Esophagus muscularis mucosa (tissue), 4 donors: Measurements from ENCODE around the gene DNAJC9. TPM values are rescaled to one million over a fixed set of nuclear protein-coding genes. Genes with fewer than 3 reads are reported as not detected.

Experiments
- DNase-seq: peaks from one replicate; pipeline ENCODE4 v3.0.0-alpha.2; 2017; ENCODE audit errors: extremely low spot score
- H3K27ac ChIP-seq, 4 donors: fragments of 200-600 bp; sonication (generic); replicated peaks in 1 of 4; 1 replicate in 3 of 4; 2 replicates in 1 of 4; pipeline ENCODE4 v1.5.1; 2016 to 2019; ENCODE audit warnings: mild to moderate bottlenecking in 1 of 4
- H3K27me3 ChIP-seq, 4 donors: fragments of 200-600 bp; sonication (generic); one replicate each; pipeline versions ENCODE4 v1.5.1 to v1.6.0; 2016 to 2019
- H3K36me3 ChIP-seq, 4 donors: fragments of 200-600 bp; sonication (generic); one replicate each; pipeline ENCODE4 v1.5.1; 2016 to 2019
- H3K4me1 ChIP-seq, 4 donors: fragments of 200-600 bp; sonication (generic); one replicate each; pipeline ENCODE4 v1.5.1; 2016 to 2019
- H3K4me3 ChIP-seq, 4 donors: fragments of 200-600 bp; sonication (generic); 1 replicate in 2 of 4; 2 replicates in 2 of 4; pipeline ENCODE4 v1.5.1; 2016 to 2019; ENCODE audit warnings: mild to moderate bottlenecking in 4 of 4, moderate library complexity in 1 of 4
- H3K9me3 ChIP-seq, 4 donors: fragments of 200-600 bp; sonication (generic); 1 replicate in 3 of 4; 2 replicates in 1 of 4; pipeline ENCODE4 v1.5.1; 2016 to 2019
- EP300 ChIP-seq: sonication (generic); formaldehyde crosslinking; IDR thresholded peaks from one replicate; pipeline ENCODE4 v1.6.1; 2017; ENCODE audit warnings: antibody characterized with exemption
- POLR2A ChIP-seq: fragments of 450-650 bp; IDR thresholded peaks from one replicate; pipeline ENCODE4 v1.6.1; 2017; ENCODE audit warnings: antibody characterized with exemption, moderate library complexity, mild to moderate bottlenecking, low read depth
- POLR2AphosphoS5 ChIP-seq, 2 donors: sonication (generic); formaldehyde crosslinking; IDR thresholded peaks; one replicate each; pipeline ENCODE4 v1.6.1; 2017; ENCODE audit warnings: antibody characterized with exemption in 2 of 2
- WGBS: methylation state at CpG from one replicate; pipeline ENCODE4 v1.1.5; 2018; 5-methylcytosine and 5-hydroxymethylcytosine counted together
- intact Hi-C: fragments of 100-400 bp; cut with DNase I; formaldehyde crosslinking; loops from one replicate; pipeline ENCODE4 v1.15.1; 2023
- total RNA-seq, 4 donors: library from RNA; depleted of rRNA; stranded (reverse); fragments of >200 nt; gene quantifications; one replicate each; pipeline versions ENCODE4 v1.1.0 to v1.2.1, GENCODE V29; 2016
- TF ChIP-seq, protein P1 (sequence below), 3 experiments: fragments of 200-600 bp in 2 of 3; fragments of 450-650 bp in 1 of 3; sonication (generic) in 2 of 3; IDR thresholded peaks; one replicate each; pipeline ENCODE4 v1.5.1; 2017 to 2019; ENCODE audit warnings: antibody characterized with exemption in 3 of 3, mild to moderate bottlenecking in 2 of 3, moderate library complexity in 1 of 3

DNAJC9 gene
- total RNA-seq, 4 donors from 2014 or later = 9.3 to 13.6 (median 11.1) TPM

DNA sequence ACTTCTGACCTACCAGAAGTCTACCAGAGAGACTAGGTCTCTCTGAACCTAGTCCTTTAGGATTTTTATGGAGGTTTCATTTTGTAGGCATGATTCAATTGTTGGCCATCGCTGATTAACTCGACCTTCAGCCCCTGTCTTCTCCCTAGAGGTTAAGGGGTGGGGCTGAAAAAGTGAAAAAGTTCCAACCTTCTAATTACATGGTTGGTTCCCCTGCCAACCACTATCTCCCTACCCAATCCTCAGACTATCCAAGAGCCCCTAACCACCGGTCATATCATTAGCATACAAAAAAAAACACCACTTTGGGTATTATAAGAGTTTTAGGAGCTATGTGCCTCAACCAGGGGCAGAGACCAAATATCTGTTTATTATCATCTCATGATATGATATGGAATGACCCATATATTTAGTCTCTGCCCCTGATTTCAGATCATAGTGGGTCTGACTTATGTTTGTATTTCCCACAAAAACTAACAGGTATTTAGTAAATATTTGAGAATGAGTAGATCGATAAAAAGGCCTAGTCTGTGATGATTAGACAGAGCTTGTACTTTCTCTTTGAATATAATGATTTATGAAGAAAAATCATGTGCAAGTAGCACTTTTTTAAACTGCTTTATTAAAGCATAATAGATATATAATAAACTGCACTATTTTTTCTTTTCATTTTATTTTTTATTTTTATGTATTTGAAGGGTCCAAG lies 35.8 kb downstream of the DNAJC9 start:
- no peak for DNase-seq
- intact Hi-C loops = no loop called here
- Histone ChIP-seq H3K9me3 (no peaks in the 10 kb centered on the region), H3K4me1 (peaks cover 0 to 10% (median 6%) of the 10 kb centered on the region in 4 donors), H3K36me3 (peaks cover under 1 to 40% (median 17%) of the 10 kb centered on the region in 4 donors), H3K27me3 (no peaks in the 10 kb centered on the region), H3K4me3 (no peak overlapping the region), H3K27ac (no peak overlapping the region)
- TF ChIP-seq POLR2AphosphoS5 (IDR thresholded peaks at IDR 0.05) = no peak
- TF ChIP-seq POLR2A = no peak
- TF ChIP-seq EP300 = no peak
- TF ChIP-seq, protein P1, sequence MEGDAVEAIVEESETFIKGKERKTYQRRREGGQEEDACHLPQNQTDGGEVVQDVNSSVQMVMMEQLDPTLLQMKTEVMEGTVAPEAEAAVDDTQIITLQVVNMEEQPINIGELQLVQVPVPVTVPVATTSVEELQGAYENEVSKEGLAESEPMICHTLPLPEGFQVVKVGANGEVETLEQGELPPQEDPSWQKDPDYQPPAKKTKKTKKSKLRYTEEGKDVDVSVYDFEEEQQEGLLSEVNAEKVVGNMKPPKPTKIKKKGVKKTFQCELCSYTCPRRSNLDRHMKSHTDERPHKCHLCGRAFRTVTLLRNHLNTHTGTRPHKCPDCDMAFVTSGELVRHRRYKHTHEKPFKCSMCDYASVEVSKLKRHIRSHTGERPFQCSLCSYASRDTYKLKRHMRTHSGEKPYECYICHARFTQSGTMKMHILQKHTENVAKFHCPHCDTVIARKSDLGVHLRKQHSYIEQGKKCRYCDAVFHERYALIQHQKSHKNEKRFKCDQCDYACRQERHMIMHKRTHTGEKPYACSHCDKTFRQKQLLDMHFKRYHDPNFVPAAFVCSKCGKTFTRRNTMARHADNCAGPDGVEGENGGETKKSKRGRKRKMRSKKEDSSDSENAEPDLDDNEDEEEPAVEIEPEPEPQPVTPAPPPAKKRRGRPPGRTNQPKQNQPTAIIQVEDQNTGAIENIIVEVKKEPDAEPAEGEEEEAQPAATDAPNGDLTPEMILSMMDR (IDR thresholded peaks at IDR 0.05) = no peak
- 96% methylated on average over 4 of the region's 4 CpGs for WGBS

DNA sequence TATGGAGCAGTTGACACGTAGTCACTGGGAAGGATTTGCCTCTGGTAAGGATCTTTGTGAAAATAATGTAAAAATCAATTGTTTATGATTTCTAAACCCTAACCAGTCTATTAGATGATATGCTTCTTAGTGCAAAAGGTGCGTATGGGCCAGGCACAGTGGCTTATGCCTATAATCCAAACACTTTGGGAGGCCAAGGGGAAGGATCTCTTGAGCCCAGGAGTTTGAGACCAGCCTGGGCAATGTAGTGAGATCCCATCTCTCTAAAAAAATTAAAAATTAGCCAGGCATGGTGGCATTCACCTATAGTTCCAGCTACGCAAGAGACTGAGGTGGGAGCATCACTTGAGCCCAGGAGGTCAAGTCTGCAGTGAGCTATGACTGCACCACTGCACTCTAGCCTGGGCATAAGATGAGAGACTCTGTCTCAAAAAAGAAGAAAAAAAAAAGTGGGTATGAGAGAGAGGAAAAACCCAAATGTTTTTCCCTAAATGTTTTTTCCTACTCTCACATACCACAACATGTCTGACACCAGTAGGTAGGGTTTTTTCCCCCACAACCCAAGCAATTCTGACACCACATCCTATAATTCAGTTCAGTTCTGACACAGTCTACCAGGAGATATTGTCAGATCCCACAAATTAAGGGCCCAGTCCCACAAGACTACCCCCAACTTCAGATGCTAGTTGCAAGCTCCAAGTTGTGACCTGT lies 36.5 kb downstream of the DNAJC9 start:
- H3K27ac ChIP-seq = no peak overlapping the region
- H3K4me3 ChIP-seq = no peak overlapping the region
- H3K36me3 ChIP-seq = peaks cover 0 to 39% (median 16%) of the 10 kb centered on the region in 4 donors
- TF ChIP-seq POLR2A = no peak
- peaks cover 0 to 10% (median 6%) of the 10 kb centered on the region in 4 donors for H3K4me1 ChIP-seq
- H3K27me3 ChIP-seq = no peaks in the 10 kb centered on the region
- no peaks in the 10 kb centered on the region for H3K9me3 ChIP-seq
- no peak for DNase-seq
- 92% methylated on average over 3 of the region's 3 CpGs for WGBS
- intact Hi-C loops = no loop called here

DNA sequence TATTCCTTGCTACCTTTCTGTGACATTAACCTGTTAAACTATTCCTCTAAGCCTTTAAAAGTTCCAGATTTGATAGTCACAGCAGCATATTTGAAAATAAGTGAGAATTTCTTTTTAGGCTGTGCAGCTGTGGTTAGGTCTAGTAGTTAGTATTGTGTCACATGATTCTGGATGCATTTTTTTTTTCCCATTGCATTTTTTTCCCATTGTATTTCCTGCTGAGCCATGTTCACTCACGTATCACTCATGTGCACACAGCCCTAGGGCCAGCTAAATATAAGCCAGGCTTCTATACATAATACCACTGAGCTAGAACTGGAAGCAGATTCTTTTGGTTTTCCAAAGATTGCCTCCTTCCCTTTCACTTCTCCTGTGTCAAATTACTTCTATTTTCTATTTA lies 37.4 kb downstream of the DNAJC9 start:
- Histone ChIP-seq H3K9me3 (no peaks in the 10 kb centered on the region), H3K27ac (no peak overlapping the region), H3K27me3 (no peaks in the 10 kb centered on the region), H3K4me1 (peaks cover 0 to 10% (median 6%) of the 10 kb centered on the region in 4 donors), H3K36me3 (peaks cover 0 to 39% (median 16%) of the 10 kb centered on the region in 4 donors), H3K4me3 (no peak overlapping the region)
- TF ChIP-seq, protein P1 (IDR thresholded peaks at IDR 0.05) = no peak
- TF ChIP-seq POLR2A (no peak), POLR2AphosphoS5 (IDR thresholded peaks at IDR 0.05) (no peak), EP300 (no peak)
- DNase-seq = no peak
- WGBS = 81% methylated on average over 1 of the region's 1 CpG
- intact Hi-C loops = no loop called here

DNA sequence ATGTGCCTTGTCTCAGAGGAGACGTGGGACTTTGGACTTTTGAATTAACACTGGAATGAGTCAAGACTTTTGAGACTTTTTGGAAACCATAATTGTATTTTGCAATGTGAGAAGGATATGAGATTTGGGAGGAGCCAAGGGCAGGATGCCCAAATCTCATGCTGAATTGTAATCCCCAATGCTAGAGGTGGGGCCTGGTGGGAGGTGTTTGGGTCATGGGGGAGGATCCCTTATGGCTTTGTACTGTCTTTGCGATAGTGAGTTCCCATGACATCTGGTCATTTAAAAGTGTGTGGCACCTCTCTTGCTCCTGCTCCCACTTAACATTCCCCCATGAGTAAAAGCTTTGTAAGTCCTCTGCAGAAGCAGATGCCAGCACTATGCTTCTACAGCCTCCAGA lies 39.2 kb downstream of the DNAJC9 start:
- peaks cover 0 to 9% (median 6%) of the 10 kb centered on the region in 4 donors for H3K4me1 ChIP-seq
- no peaks in the 10 kb centered on the region for H3K27me3 ChIP-seq
- no peak overlapping the region for H3K4me3 ChIP-seq
- TF ChIP-seq, protein P1 (IDR thresholded peaks at IDR 0.05) = no peak
- TF ChIP-seq POLR2A (no peak), EP300 (no peak), POLR2AphosphoS5 (IDR thresholded peaks at IDR 0.05) (no peak)
- intact Hi-C loops = no loop called here
- DNase-seq = no peak
- H3K27ac ChIP-seq = no peak overlapping the region
- no peaks in the 10 kb centered on the region for H3K9me3 ChIP-seq
- WGBS = 91% methylated on average over 2 of the region's 2 CpGs
- H3K36me3 ChIP-seq = peaks cover 2 to 43% (median 16%) of the 10 kb centered on the region in 4 donors

DNA sequence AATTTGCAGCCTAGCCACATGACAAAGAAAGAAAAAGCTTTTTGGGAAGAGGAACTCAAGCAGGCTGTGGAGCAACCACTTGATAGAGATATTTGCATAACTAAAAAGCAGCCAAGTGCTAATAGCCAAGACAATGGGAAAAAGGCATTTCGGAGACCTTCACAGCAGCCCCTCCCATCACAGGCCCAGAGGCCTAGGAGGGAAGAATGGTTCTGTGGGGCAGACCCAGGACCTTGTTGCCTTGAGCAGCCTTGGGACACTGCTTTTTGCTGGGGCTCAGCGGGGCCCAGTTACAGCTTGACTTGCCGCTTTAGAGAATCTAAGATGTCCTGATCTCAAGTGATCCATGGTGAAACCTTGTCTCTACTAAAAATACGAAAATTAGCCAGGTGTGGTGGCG lies 40.7 kb downstream of the DNAJC9 start:
- H3K36me3 ChIP-seq = peaks cover 12 to 44% (median 17%) of the 10 kb centered on the region in 4 donors
- 98% methylated on average over 5 of the region's 5 CpGs for WGBS
- no peak for DNase-seq
- intact Hi-C loops = no loop called here
- H3K4me1 ChIP-seq = no peaks in the 10 kb centered on the region
- H3K4me3 ChIP-seq = no peak overlapping the region
- H3K27ac ChIP-seq = no peak overlapping the region
- TF ChIP-seq, protein P1 (IDR thresholded peaks at IDR 0.05) = no peak
- TF ChIP-seq EP300 = no peak
- no peak for TF ChIP-seq POLR2AphosphoS5 (IDR thresholded peaks at IDR 0.05)
- no peak for TF ChIP-seq POLR2A
- H3K27me3 ChIP-seq = no peaks in the 10 kb centered on the region
- no peaks in the 10 kb centered on the region for H3K9me3 ChIP-seq
